ENCODE data around the gene VSIR.

VSIR gene

GRCh38 chr10:71773221-71773971, at the start of gene VSIR:
VSIR (minus strand) TSS chr10:71773520; CDS start chr10:71773439, 81 bp downstream.
- peak; percentile 51 for DNase-seq

- DNase-seq = no peak
Measured at GRCh38 chr10:71821909-71822763, 48.8 kb upstream of the VSIR start.

- no peak for DNase-seq
Measured at GRCh38 chr10:71820966-71821365, 47.6 kb upstream of the VSIR start.

GRCh38 chr10:71819985-71820384, 46.7 kb upstream of the VSIR start:
- DNase-seq = no peak

- no peak for DNase-seq
Measured at GRCh38 chr10:71819441-71819861, 46.1 kb upstream of the VSIR start.

- no peak for DNase-seq
Measured at GRCh38 chr10:71818674-71819260, 45.4 kb upstream of the VSIR start.

GRCh38 chr10:71817831-71818655, 44.7 kb upstream of the VSIR start:
- no peak for DNase-seq

GRCh38 chr10:71816936-71817618, 43.8 kb upstream of the VSIR start:
- no peak for DNase-seq

GRCh38 chr10:71816421-71816851, 43.1 kb upstream of the VSIR start:
- no peak for DNase-seq

GRCh38 chr10:71815515-71816130, 42.3 kb upstream of the VSIR start:
- no peak for DNase-seq

- no peak for DNase-seq
Measured at GRCh38 chr10:71814922-71815411, 41.6 kb upstream of the VSIR start.

- DNase-seq = no peak
Measured at GRCh38 chr10:71812913-71813590, 39.7 kb upstream of the VSIR start.

GRCh38 chr10:71812016-71812912, 38.9 kb upstream of the VSIR start:
- DNase-seq = peak; percentile 59

GRCh38 chr10:71811351-71811750, 38.0 kb upstream of the VSIR start:
- no peak for DNase-seq

GRCh38 chr10:71810048-71810750, 36.9 kb upstream of the VSIR start:
- no peak for DNase-seq

GRCh38 chr10:71809628-71810027, 36.3 kb upstream of the VSIR start:
- DNase-seq = no peak

GRCh38 chr10:71807557-71808510, 34.5 kb upstream of the VSIR start:
- DNase-seq = no peak
